ENCODE results near the gene TTBK2. TPM values are rescaled to one million over a fixed set of nuclear protein-coding genes. Genes with fewer than 3 reads are reported as not detected.

Gene TTBK2
- polyA plus RNA-seq, 1 donor (not counting 4 experiments of a cell fraction or from before 2014, with no cell fraction given), result 7.3 TPM

DNA sequence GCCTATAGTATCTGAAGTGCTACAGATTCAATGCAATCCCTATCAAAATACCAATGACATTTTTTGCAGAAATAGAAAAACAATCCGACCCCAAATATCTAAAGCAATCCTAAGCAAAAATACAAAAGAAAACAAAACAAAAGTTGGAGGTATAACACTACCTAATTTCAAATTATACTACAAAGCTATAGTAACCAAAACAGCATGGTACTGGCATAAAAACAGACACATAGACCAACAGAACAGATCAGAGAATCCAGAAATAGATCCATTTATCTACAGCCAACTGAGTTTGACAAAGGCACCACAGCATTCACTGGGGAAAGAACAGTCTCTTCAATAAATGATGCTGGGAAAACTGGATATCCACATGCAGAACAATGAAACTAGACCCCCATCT lies 159.8 kb downstream of the TTBK2 start:
- H3K79me2 ChIP-seq (ENCODE audit: control insufficient read depth, insufficient read depth, low read length), result peaks cover 3% of the 10 kb centered on the region
- no peak overlapping the region for H3K27ac ChIP-seq (ENCODE audit: control insufficient read depth, insufficient read depth, low read length)
- no peaks in the 10 kb centered on the region for H3K27me3 ChIP-seq (ENCODE audit: control insufficient read depth, extremely low read depth, insufficient read depth, low read length)
- H4K20me1 ChIP-seq (ENCODE audit: control insufficient read depth, extremely low read depth, insufficient read depth, low read length), result no peaks in the 10 kb centered on the region
- no peak overlapping the region for H3K4me2 ChIP-seq (ENCODE audit: control insufficient read depth, extremely low read depth, insufficient read depth, low read depth, low read length)
- H3K9me1 ChIP-seq (ENCODE audit: control insufficient read depth, extremely low read depth, insufficient read depth, low read length), result no peaks in the 10 kb centered on the region
- no peak for TF ChIP-seq EZH2 (IDR thresholded peaks at IDR 0.05; ENCODE audit: low read length)
- TF ChIP-seq, protein P1, sequence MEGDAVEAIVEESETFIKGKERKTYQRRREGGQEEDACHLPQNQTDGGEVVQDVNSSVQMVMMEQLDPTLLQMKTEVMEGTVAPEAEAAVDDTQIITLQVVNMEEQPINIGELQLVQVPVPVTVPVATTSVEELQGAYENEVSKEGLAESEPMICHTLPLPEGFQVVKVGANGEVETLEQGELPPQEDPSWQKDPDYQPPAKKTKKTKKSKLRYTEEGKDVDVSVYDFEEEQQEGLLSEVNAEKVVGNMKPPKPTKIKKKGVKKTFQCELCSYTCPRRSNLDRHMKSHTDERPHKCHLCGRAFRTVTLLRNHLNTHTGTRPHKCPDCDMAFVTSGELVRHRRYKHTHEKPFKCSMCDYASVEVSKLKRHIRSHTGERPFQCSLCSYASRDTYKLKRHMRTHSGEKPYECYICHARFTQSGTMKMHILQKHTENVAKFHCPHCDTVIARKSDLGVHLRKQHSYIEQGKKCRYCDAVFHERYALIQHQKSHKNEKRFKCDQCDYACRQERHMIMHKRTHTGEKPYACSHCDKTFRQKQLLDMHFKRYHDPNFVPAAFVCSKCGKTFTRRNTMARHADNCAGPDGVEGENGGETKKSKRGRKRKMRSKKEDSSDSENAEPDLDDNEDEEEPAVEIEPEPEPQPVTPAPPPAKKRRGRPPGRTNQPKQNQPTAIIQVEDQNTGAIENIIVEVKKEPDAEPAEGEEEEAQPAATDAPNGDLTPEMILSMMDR (optimal IDR thresholded peaks at IDR 0.05 in 1 of 3, IDR thresholded peaks at IDR 0.05 in 1 of 3, conservative IDR thresholded peaks at IDR 0.05 in 1 of 3; ENCODE audit: extremely low read depth in 1 of 3, insufficient read depth in 2 of 3, low read length in 3 of 3), result no peak
- FAIRE-seq, result no peak
- dilution Hi-C loops (cut with MboI; ENCODE audit: extremely low pct_ligation_motif_present, low sequenced_read_pairs), result no loop called here
- H3K36me3 ChIP-seq (ENCODE audit: control insufficient read depth in 2 of 2, extremely low read depth in 1 of 2, insufficient read depth in 2 of 2, low read length in 2 of 2), result no peaks in the 10 kb centered on the region
- no peaks in the 10 kb centered on the region for H3K9me3 ChIP-seq (ENCODE audit: control insufficient read depth, low read depth, low read length)
- no peak overlapping the region for H3K9ac ChIP-seq (ENCODE audit: control insufficient read depth, extremely low read depth, insufficient read depth, low read length)
- H3K4me1 ChIP-seq (ENCODE audit: control insufficient read depth, extremely low read depth, insufficient read depth, low read length), result no peaks in the 10 kb centered on the region
- H2AFZ ChIP-seq (ENCODE audit: control insufficient read depth, low read length), result no peak overlapping the region
- no peak for DNase-seq (ENCODE audit: low read depth, low spot score)
- H3K4me3 ChIP-seq (ENCODE audit: control insufficient read depth in 2 of 3, extremely low read depth in 1 of 3, insufficient read depth in 2 of 3, low read depth in 1 of 3, low read length in 3 of 3), result no peak overlapping the region

DNA sequence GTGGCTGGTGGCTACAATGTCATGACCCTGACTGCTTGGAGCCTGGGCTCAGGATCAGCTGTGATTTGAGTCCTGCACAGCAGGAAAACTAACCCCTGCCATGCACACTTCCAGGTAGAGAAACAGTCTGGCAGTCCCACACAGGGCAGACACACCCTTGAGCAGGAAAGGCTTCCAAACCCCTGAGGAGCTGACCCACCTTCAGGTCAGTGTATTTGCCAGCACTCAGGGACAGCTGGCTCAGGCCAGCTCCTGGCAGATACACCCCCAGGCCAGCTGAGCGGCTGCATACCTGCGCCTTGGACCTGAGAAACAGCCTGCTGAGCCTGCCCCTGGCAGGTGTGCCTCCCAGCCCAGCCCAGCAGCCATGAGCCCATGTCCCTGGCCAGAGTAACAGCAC lies 161.5 kb downstream of the TTBK2 start:
- H3K9me3 ChIP-seq (ENCODE audit: control insufficient read depth, low read depth, low read length), result no peaks in the 10 kb centered on the region
- no peak for FAIRE-seq
- H3K36me3 ChIP-seq (ENCODE audit: control insufficient read depth in 2 of 2, extremely low read depth in 1 of 2, insufficient read depth in 2 of 2, low read length in 2 of 2), result no peaks in the 10 kb centered on the region
- no peak for DNase-seq (ENCODE audit: low read depth, low spot score)
- H2AFZ ChIP-seq (ENCODE audit: control insufficient read depth, low read length), result no peak overlapping the region
- TF ChIP-seq, protein P1 (optimal IDR thresholded peaks at IDR 0.05 in 1 of 3, IDR thresholded peaks at IDR 0.05 in 1 of 3, conservative IDR thresholded peaks at IDR 0.05 in 1 of 3; ENCODE audit: extremely low read depth in 1 of 3, insufficient read depth in 2 of 3, low read length in 3 of 3), result no peak
- TF ChIP-seq EZH2 (IDR thresholded peaks at IDR 0.05; ENCODE audit: low read length), result no peak
- H3K27me3 ChIP-seq (ENCODE audit: control insufficient read depth, extremely low read depth, insufficient read depth, low read length), result no peaks in the 10 kb centered on the region
- H3K4me2 ChIP-seq (ENCODE audit: control insufficient read depth, extremely low read depth, insufficient read depth, low read depth, low read length), result no peak overlapping the region
- no peak overlapping the region for H3K9ac ChIP-seq (ENCODE audit: control insufficient read depth, extremely low read depth, insufficient read depth, low read length)
- no peak overlapping the region for H3K27ac ChIP-seq (ENCODE audit: control insufficient read depth, insufficient read depth, low read length)
- H4K20me1 ChIP-seq (ENCODE audit: control insufficient read depth, extremely low read depth, insufficient read depth, low read length), result no peaks in the 10 kb centered on the region
- peaks cover 3% of the 10 kb centered on the region for H3K79me2 ChIP-seq (ENCODE audit: control insufficient read depth, insufficient read depth, low read length)
- dilution Hi-C loops (cut with MboI; ENCODE audit: extremely low pct_ligation_motif_present, low sequenced_read_pairs), result no loop called here
- no peak overlapping the region for H3K4me3 ChIP-seq (ENCODE audit: control insufficient read depth in 2 of 3, extremely low read depth in 1 of 3, insufficient read depth in 2 of 3, low read depth in 1 of 3, low read length in 3 of 3)
- no peaks in the 10 kb centered on the region for H3K4me1 ChIP-seq (ENCODE audit: control insufficient read depth, extremely low read depth, insufficient read depth, low read length)
- H3K9me1 ChIP-seq (ENCODE audit: control insufficient read depth, extremely low read depth, insufficient read depth, low read length), result no peaks in the 10 kb centered on the region

All from keratinocyte (primary cell).